HG03135 (cell line): ENCODE measurements around the gene ALG6.
A peak's percentile ranks its signal among the peaks of the same experiment; 100 is the strongest.
"Not testable (repeated sequence)": the region's sequence is repeated elsewhere in the genome, so short reads cannot be mapped to it uniquely, and the experiment has no call there.

Experiments used
- ATAC-seq: cut with Tn5 transposase; IDR thresholded peaks from one replicate; pipeline ENCODE4 v1.9.1; 2021; ENCODE audit warnings: mild to moderate bottlenecking, moderate library complexity; ENCODE audit not compliant: unreplicated experiment

ALG6 gene

DNA sequence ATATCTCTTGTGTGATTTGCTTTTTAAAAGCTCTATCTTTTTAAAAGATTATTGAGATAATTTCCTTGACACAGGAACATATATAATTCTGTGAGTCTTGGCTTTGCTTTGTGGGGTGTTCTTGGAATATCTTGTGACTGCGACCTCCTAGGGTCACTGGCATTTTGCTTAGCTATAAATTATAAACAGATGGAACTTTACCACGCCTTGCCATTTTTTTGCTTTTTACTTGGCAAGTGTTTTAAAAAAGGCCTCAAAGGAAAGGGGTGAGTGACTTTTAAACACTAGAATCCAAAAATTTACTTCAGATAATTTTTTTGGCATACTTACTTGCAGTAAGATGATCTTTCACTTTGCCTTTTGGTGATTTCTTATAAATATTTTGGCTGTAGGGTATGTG, 43.6 kb downstream of the ALG6 start:
- ATAC-seq = no peak

DNA sequence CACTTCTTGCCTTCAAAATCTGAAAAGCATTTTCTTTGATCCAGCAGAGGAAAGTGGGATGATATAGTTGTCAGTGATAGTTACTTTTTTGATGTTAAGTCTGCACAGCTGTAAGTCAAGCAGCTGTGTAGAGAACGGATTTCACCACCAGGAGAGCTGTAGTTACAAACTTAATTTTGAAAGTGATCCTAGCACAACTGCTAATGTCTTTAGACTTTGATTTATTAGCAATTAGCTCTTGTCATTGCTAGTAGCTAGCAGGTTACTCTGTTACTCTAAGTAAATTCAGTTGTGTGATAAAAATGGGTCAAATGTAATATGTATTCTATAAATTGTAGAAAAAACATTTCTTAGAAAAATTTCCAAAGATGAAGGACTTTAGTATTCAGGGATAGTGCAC, 46.0 kb downstream of the ALG6 start:
- ATAC-seq = no peak

DNA sequence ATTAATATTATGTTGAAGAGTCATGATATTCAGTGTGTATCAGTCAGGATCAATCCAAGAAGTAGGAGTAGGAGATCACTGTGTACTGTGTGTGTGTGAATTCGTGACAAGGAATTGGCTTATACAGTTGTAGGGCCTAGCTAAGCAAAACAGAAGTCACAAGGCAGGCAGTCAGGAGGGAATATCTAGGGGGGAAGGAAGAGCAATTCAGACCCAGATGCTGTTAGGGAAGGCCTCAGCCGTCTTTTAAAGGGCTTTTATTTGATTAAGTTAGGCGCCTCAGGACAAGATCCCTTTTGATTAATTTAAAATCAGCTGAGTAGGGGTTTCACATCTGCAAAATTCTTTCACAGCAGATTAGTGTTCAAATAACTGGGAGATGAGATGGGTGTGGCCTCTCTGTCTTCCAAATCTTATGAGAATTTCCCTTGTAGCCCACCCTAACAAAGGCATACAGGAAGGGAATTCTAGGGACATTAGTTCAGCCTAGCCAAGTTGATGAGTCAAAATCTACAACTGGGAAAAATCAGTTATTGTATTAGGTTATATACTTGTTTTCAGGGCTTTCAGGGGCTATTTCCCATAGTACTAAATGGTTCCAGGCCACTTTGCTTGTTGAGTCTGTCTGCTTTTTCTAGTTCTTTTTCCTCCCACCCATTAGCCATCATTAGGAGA, 47.4 kb downstream of the ALG6 start:
- no peak for ATAC-seq

DNA sequence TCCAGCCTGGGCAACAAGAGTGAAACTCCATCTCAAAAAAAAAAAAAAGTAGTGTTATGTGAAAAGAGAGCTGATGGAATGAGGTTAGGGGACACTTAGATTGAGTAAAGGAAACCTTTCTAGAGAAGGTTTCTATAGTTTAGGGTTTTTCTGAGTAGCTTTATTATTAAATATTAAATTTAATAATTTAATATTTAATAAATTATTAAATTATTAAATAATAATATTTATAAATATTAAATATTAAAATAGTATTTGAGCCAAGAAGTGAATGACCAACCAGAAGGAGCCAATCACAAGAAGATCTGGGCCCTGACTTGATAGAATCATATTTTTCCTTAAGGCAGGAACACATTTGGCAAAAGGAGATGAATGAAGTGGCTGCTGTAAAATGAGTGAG, 50.7 kb downstream of the ALG6 start:
- no peak for ATAC-seq

DNA sequence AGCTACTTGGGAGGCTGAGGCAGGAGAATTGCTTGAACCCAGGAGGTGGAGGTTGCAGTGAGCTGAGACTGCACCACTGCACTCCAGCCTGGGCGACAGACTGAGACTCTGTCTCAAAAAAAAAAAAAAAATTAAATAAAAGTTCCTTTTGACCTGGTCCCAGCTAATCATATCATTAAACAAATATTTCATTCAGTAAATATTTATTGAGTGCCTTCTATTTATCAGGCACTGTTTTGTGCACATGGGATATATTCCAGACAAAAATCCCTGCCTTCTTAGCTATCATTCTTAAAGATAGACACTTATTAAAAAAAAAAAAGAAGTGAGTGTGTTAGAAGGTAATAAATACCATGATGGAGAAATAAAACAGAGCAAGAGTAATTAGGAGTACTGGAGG, 53.3 kb downstream of the ALG6 start:
- ATAC-seq = not testable (repeated sequence)

DNA sequence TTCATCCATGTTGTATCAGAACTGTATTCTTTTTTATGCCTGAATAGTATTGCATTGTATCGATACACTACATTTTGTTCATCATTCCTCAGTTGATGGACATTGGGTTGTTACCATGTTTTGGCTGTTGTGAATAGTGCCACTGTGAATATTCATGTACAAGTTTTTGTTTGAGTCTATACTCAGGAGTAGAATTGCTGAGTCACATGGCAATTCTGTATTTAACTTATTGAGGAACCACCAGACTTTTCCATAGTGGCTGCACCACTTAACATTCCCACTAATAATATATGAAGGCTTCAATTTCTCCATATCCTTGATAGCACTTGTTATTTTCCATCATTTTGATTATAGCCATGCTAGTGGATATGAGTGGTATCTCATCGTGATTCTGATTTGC, 56.2 kb downstream of the ALG6 start:
- ATAC-seq = no peak

DNA sequence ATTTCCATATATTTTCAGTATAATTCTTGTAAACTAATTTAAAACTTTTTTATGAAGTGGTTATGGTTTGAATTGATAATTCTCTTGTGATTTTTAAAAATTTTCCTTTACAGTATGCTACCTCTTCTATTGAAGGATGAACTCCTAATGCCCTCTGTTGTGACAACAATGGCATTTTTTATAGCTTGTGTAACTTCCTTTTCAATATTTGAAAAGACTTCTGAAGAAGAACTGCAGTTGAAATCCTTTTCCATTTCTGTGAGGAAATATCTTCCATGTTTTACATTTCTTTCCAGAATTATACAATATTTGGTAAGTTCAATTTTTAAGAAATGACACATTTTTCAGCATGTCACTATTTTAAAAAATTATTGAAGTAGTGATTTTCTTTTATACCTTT, 61.4 kb downstream of the ALG6 start:
- ATAC-seq = no peak

DNA sequence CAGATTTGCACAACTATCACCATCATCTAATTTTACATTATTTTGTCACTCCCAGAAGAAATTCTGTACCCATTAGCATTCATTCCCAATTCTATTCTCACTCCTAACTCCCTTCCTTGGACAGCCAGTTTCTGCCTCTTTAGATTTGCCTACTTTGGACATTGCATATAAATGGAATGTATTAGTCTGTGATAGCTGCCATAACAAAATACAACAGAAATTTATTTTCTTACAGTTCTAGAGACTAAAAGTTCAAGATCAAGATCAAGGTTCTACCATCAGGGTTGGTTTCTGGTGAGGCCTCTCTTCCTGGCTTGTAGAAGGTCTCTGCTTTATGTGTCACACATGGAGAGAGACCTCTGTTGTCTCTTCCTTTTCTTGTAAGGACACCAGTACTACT, 61.9 kb downstream of the ALG6 start:
- no peak for ATAC-seq

DNA sequence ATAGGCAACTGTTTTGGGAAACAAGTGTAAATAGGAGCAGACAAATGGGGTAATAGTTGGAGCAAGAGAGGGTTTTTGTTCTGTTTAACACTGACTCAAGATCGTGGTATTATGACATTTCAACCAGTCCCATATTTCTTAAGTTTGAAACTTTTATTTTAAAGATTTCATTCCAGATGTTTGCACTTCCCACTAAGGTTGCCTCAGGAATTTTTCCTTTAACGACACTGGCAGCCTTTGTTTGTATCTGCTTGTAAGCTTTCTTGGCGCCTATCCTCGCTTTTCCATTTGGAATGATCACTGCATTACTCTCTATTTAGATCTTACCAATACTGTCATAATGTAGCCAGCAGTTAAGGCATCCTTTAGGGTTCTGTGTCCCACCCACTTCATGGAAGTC, 67.7 kb downstream of the ALG6 start:
- ATAC-seq = no peak

DNA sequence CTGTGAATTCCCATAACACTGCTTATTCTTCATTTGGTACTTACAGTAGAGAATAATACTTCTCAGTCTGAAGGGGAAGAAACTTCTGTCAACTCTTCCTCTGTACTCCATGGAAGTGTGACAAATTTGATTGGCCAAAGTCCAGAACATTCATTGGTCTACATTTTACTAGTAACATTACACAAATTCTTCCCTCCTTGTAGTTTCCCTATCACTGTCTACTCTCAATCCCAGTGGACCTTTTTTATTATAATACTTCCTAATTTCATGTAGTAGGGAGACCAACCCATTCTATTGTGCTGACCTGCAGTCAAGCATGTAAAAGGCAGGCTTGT, 74.7 kb downstream of the ALG6 start:
- ATAC-seq = peak; percentile 7

DNA sequence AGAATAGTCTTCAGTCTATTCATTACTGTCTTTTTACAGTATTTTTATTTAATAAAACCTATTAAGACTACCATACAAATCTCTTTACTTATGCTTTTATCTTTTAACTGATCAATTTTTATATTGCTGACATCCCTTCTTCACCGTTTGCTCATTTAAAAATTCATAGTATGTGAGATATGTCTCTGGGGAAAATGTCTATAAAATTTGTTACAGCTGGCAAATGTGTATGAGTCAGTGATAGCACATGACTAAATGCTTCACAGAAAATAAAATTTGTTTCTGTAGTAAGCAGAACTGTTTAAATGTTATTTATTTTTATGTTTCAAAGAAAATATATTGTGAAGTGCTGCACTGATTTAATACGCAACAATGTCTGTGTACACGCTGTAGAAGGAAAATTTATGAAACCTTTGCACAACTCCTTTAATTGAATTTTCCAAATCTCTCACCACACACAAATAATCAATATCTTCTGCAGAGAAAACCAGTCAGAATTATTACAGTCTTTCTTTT, 81.4 kb downstream of the ALG6 start:
- ATAC-seq = no peak

DNA sequence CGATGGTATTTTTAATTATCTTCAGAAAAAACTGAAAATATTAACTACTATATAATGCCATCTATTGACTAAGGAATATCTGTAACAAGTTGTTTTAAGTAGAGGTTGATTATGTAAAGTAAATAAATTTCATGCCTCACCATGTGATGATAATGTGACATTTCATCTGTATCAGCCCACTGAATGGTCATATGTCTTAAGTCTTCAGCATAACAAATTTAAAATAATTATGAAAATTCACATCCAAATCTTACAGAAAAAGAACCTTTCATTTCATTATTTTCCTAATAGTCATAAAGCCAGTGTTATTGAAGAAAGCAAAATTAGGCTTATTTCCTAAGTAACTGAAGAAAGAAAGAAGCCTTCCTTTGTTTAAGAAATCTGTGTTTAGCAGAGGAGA, 83.0 kb downstream of the ALG6 start:
- ATAC-seq = no peak

DNA sequence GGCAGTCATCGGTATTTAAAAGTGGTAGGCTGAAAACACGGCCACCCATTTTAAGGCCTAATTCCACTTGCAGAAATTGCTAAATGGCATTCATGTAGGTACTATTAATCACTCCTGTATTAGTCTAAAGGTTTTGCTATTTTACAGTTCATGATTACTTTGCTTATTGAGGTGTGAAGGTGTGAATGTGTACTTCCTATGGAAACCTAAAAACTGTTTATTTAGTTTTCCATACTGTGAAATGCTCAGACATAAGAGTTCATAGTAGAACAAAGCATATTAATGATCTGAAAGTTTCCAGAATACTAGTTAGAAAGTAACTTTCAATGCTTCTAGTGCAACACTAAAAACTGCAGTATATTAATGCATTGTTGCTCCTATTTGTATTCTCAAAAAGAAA, 85.8 kb downstream of the ALG6 start:
- no peak for ATAC-seq

DNA sequence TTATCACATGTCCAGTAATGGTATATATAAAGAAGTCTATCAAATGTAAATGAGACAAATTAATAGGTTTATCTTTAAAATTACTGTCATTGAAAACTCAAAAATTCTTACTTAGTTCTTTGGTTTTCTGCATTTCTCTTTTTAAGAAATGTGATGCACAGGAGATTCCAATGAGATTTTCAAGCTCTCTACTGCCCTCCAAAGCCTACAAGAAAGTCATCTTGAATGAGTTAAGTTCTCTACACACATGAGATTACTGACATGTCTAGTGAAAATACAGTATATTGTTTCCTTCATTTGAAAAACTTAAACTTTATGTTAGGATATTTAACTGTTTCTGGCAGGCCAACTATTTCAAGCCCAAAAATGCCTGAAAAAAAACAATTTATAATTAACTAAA, 86.8 kb downstream of the ALG6 start:
- ATAC-seq = no peak

DNA sequence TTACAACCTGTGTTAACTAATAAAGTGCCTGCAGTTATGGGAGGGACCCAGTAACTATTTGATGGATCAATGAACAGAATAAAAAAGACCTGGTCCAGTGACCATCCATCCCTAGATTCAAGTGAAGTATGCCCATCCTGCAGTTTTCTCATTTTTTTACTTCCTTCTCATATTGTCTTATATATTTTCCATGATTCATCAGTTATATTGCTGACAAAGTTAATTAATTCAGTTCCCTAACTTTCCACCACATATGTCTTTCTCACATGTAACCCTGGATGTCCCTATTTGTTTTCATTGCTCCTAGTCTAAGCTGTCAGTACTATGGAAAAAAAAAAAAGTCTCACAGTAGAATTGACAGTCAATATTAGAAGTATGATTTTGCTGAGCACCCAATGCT, 91.3 kb downstream of the ALG6 start:
- no peak for ATAC-seq

DNA sequence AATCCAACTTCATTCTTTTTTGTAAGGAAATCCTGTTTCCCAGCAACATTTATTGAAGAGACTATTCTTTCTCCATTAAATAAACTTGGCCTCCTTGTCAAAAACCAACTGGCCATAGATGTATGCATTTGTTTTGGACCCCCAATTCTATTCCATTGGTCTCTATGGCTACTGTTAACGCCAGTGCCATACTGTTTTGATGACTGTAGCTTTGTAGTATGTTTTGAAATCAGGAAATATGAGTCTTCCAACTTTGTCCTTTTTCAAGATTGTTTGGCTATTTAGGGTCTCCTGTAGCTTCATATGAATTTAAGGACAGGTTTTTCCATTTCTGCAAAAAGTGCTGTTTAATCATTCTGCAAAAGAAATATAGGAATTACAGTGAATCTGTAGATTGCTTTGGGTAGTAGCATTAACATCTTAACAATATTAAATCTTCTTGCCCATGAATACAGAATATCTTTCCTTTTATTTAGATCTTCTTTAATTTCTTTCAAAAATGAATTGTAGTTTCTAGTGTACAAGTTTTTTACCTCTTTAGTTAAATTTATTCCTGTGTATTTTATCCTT, 94.3 kb downstream of the ALG6 start:
- ATAC-seq = no peak

DNA sequence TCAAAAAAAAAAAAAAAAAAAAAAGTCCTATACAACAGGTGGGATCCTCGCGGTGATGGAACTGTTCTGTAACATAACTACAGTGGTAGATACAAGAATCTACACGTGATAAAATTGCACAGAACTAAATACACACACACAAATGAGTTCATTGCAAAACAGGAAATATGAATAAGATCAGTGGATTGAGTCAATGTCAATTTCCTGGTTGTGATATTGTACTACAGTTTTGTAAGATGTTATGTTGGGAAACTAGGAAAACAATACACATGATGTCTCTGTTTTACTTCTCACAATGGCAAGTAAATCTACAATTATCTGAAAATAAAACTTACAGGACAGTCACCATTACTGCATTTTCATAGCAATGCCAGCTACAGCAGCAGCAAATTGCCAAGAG, 95.8 kb downstream of the ALG6 start:
- ATAC-seq = no peak

DNA sequence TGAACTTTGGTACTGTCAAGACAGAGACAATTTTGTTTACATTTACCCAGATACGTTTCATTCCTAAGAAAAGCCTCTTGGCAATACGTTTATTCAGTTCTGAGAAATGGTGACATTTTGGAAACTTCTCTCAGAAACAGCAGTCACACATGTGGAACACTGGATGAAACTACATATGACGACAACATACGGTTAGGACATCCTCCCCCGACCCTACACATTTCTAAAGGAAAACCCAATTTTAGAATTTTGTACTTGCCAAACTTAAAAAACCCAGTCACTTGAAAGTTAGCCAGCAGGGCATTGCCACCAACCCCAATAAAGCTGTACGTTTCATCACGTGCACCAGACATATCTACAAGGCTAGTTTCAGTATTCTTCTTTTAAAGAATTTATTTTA, 98.8 kb downstream of the ALG6 start:
- ATAC-seq = no peak

DNA sequence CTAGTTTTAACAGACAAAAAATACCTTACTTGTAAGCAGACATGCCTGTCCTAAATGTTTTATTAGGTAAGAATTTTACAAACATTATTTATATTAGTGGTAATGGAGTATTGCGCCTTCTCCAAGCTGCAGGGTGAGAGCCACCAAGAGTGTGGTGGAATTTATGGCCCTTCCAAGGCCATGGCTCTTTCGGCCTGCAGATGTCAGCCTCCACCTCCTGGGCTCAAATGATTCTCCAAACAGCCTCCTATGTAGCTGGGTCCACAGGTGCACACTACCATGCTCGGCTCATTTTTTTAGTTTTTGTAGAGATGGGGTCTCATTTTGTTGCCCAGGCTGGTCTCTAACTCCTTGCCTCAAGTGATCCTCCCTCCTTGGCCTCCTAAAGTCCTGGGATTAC, 99.3 kb downstream of the ALG6 start:
- ATAC-seq = no peak

DNA sequence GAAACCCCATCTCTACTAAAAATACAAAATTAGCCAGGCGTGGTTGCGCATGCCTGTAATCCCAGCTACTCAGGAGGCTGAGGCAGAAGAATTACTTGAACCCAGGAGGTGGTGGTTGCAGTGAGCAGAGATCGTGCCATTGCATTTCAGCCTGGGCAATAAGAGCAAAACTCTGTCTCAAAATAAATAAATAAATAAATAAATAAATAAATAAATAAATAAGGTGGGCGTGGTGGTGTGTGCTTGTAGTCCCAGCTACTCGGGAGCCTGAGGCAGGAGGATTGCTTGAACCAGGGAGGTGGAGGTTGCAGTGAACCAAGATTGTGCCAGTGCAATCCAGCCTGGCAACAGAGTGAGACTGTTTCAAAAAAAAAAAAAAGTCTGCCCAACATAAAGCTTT, 101.3 kb downstream of the ALG6 start:
- ATAC-seq = not testable (repeated sequence)

DNA sequence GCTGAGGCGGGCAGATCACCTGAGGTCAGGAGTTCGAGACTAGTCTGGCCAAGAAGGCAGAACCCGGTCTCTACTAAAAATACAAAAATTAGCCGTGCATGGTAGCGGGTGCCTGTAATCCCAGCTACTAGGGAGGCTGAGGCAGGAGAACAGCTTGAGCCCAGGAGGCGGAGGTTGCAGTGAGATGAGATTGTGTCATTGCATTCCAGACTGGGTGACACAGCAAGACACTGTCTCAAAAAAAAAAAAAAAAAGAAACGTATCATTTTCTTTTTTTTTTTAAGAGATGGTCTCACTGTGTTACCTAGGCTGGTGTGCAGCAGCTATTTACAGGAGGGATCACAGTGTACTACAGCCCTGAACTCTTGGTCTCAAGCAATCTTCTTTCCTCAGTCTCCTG, 108.3 kb downstream of the ALG6 start:
- ATAC-seq = no peak

DNA sequence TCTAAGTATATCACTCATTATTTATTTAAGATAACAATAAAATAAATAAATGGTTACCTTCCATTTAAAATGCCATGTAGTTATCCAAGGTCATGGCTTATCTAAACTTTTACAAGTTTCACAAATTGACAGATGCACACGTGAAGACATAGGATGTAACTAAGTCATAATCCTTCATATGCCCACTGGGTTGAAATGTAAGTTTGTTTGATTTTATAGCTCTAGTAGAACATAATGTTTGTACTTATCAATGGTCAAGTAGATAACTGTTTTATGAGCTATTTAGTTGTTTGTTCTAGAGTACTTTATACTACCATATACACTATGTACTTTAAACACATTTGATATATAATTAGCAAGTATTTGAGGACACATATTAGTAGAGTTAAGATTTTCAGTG, 112.6 kb downstream of the ALG6 start:
- no peak for ATAC-seq

DNA sequence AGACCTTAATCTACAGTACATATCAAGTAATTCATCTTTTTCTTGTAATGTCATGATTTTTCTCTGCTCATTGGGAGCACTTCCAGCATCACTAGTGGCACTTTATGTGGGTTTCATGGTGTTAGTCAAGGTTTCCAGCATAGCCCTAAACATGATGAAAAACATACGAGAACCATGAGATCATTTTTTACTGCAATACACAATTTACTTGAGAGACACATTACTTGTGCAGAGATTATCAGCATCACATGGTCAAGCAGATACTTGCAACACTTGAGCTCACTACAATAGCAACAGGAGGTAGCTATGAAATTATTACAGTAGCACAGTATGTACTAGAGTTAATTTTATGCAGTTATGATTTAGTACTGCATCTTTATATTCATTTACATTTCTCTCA, 119.2 kb downstream of the ALG6 start:
- no peak for ATAC-seq
